Fibroblast of the aortic adventitia (primary cell): ENCODE data around the gene OPCML. TPM values are rescaled to one million over a fixed set of nuclear protein-coding genes. Genes with fewer than 3 reads are reported as not detected.

ENCODE experiments used
- DNase-seq: peaks from one replicate; pipeline ENCODE4 v3.0.0-alpha.2; 2010; ENCODE audit warnings: low read depth
- H3K4me3 ChIP-seq: 2 replicates; pipeline ENCODE4 v1.5.1; 2011; ENCODE audit warnings: low read depth, mild to moderate bottlenecking, control low read depth, low read length, moderate library complexity
- CTCF ChIP-seq: IDR thresholded peaks from 2 replicates; pipeline ENCODE4 v1.5.1; 2011; ENCODE audit warnings: mild to moderate bottlenecking, low read length, control low read depth, inconsistent platforms; ENCODE audit not compliant: insufficient read depth
- total RNA-seq: library from RNA; depleted of rRNA; stranded (reverse); fragments of >200 nt; gene quantifications from 2 replicates; pipeline ENCODE4 v1.2.3, GENCODE V29; 2012; ENCODE audit warnings: low replicate concordance

Gene OPCML
- total RNA-seq, 1 donor: 0.18 TPM

GRCh38 chr11:132643239-132643638 lies 889.1 kb downstream of the OPCML start:
- no peak for TF ChIP-seq CTCF

GRCh38 chr11:132640952-132641351 lies 891.3 kb downstream of the OPCML start:
- no peak overlapping the region for H3K4me3 ChIP-seq
- TF ChIP-seq CTCF: no peak
- DNase-seq: no peak

More at GRCh38 chr11:132643239-132643638, 889.1 kb downstream of the OPCML start:
- H3K4me3 ChIP-seq: no peak overlapping the region
- DNase-seq: no peak

- DNase-seq: no peak
Observed at GRCh38 chr11:132639986-132640385, 892.3 kb downstream of the OPCML start.

GRCh38 chr11:132639403-132639802 lies 892.9 kb downstream of the OPCML start:
- H3K4me3 ChIP-seq: no peak overlapping the region
- no peak for TF ChIP-seq CTCF
- DNase-seq: no peak

More at GRCh38 chr11:132639986-132640385, 892.3 kb downstream of the OPCML start:
- TF ChIP-seq CTCF: no peak
- no peak overlapping the region for H3K4me3 ChIP-seq

- no peak for DNase-seq
- no peak for TF ChIP-seq CTCF
- H3K4me3 ChIP-seq: no peak overlapping the region
Observed at GRCh38 chr11:132638423-132638822, 893.9 kb downstream of the OPCML start.

GRCh38 chr11:132636523-132636922 lies 895.8 kb downstream of the OPCML start:
- no peak for TF ChIP-seq CTCF
- no peak overlapping the region for H3K4me3 ChIP-seq
- no peak for DNase-seq

GRCh38 chr11:132632641-132633124 lies 899.6 kb downstream of the OPCML start:
- peak; percentile 70 for DNase-seq
- no peak for TF ChIP-seq CTCF
- H3K4me3 ChIP-seq: no peak overlapping the region
